Peyer's patch (tissue), 4 donors: ENCODE data around the gene OR2H1.

Experiments used
- CTCF ChIP-seq, 6 experiments: fragments of 450-650 bp in 4 of 6; fragments of 200-600 bp in 2 of 6; sonication (generic) in 1 of 6; IDR thresholded peaks; one replicate each; pipeline ENCODE4 v1.5.1; 2017 to 2019; ENCODE audit warnings: antibody characterized with exemption in 6 of 6, mild to moderate bottlenecking in 3 of 6, moderate library complexity in 1 of 6
- POLR2A ChIP-seq, 2 donors: fragments of 450-650 bp; IDR thresholded peaks; one replicate each; pipeline ENCODE4 v1.5.1; 2017; ENCODE audit warnings: antibody characterized with exemption in 2 of 2, mild to moderate bottlenecking in 2 of 2, moderate library complexity in 2 of 2

GRCh38 chr6:29483735-29484134 is 26.8 kb downstream of the OR2H1 start:
- no peak for TF ChIP-seq CTCF (IDR thresholded peaks at IDR 0.05)
- TF ChIP-seq POLR2A (IDR thresholded peaks at IDR 0.05): no peak
